Left lobe of liver (tissue), 2 donors: ENCODE results near the gene KDM8. TPM values are rescaled to one million over a fixed set of nuclear protein-coding genes. Genes with fewer than 3 reads are reported as not detected.
"Not testable (repeated sequence)": the region's sequence is repeated elsewhere in the genome, so short reads cannot be mapped to it uniquely, and the experiment has no call there.

ENCODE experiments used
- ATAC-seq: fragments of 200-7000 bp; cut with Tn5 transposase; one replicate; pipeline ENCODE4 v1.9.1; 2020; ENCODE audit warnings: mild to moderate bottlenecking, moderate library complexity
- DNase-seq: peaks from one replicate; pipeline ENCODE4 v3.0.0-alpha.2; 2020; ENCODE audit warnings: low spot score
- total RNA-seq: library from RNA; stranded (reverse); gene quantifications from one replicate; pipeline ENCODE4 v1.2.1, GENCODE V29; 2021
- donor health status: DM: no; HTN: no; CAD: no; lungs with moderate emphysema.
- donor health status: DM: no; HTN: yes; CAD: no.

Gene KDM8
- total RNA-seq, 1 donor from 2014 or later, result 73.7 TPM

GRCh38 chr16:27190316-27190871 is 12.9 kb upstream of the KDM8 start:
- ATAC-seq (no peak), DNase-seq (no peak)

GRCh38 chr16:27191352-27191924 is 11.9 kb upstream of the KDM8 start:
- no peak for ATAC-seq
- no peak for DNase-seq

DNA sequence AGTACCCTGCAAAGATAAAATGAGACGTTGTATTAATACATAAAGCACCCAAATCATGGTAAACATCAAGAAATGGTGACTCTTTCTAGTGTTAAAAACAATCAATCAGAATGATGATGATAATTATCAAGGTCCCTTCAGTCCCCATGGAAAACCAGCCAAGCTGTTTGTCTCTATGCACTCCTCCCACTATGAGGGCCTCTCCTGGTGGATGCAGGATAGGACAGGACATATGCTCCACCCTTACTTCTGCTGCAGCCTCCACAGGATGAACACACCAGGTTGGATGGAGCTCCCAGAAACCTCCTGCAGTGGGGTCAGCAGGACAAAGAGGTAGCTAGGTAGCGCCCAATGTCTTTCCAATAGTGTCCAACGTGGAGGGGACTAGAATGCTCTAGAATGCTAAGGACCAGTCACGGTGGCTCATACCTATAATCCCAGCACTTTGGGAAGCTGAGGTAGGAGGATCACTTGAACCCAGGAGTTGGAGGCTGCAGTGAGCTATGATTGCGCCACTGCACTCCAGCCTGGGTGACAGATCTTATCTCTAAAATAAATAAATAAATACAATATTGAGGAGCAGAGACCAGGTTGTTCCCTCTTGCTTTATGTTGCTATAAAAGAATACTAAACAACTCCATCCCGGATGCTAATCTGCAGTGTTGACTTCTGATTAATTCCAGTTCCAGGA is 9.9 kb upstream of the KDM8 start:
- DNase-seq, result no peak
- ATAC-seq, result no peak

DNA sequence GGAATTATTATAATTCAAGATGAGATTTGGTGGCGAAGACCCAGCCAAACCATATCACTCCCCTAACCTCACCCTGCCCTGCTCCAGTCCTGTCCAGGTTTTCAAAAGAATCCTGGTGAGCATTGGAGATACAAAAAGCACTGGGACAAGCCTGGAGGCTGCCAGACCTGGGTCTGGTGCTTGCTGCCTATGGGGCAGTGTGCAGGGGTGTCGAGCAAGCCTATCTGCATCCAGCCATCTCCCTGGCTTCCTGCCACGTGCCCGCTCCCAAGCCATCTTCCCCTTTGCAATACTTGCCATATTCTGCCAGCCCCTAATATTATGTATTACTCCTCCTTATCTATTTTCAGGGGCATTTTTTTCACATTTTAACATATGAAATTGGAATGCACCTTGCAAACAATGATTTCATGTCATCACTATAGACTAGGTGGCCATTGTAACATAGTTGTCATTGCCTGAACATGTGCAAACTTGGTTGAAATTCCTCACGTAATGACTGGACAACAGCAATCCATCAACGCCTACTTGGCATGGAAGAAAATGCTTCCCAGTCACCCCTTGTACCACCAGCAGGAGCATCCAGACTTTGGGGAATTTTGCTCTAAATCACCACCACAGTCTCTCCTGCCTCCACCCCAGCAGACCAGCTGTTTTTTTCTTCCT is 8.1 kb upstream of the KDM8 start:
- no peak for DNase-seq
- ATAC-seq, result no peak

DNA sequence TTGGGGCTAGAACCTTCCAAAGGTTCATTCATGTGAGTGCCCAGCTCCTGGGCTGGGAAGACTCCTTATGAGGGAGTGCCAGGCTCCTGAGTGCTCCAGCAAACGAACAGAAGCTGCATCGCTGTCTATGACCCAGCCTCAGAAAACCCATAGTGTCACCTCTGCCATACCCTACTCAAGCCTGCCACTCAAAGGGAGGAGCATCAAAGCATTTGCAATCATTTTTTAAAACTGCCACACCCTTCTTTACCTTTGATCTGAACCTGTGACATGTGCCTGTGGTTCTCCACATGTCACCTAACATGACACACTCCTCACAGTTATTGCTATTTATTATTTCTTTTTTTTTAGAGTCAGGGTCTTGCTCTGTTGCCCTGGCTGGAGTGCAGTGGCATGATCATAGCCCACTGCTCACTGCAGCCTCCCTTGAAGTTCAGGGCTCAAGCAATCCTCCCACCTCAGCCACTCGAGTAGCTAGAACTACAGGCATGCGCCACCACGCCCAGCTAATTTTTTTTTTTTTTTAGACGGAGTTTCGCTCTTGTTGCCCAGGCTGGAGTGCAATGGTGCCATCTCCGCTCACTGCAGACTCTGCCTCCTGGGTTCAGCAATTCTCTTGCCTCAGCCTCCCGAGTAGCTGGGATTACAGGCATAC is 7.3 kb upstream of the KDM8 start:
- DNase-seq, result no peak
- ATAC-seq, result no peak

- no peak for DNase-seq
- ATAC-seq, result no peak
Measured at GRCh38 chr16:27197004-27197403, 6.3 kb upstream of the KDM8 start.

- ATAC-seq (no peak), DNase-seq (no peak)
Measured at GRCh38 chr16:27198451-27199234, 4.7 kb upstream of the KDM8 start.

GRCh38 chr16:27199235-27199586 is 4.1 kb upstream of the KDM8 start:
- ATAC-seq, result no peak
- DNase-seq, result no peak

- no peak for ATAC-seq
- no peak for DNase-seq
Measured at GRCh38 chr16:27199736-27200135, 3.6 kb upstream of the KDM8 start.

DNA sequence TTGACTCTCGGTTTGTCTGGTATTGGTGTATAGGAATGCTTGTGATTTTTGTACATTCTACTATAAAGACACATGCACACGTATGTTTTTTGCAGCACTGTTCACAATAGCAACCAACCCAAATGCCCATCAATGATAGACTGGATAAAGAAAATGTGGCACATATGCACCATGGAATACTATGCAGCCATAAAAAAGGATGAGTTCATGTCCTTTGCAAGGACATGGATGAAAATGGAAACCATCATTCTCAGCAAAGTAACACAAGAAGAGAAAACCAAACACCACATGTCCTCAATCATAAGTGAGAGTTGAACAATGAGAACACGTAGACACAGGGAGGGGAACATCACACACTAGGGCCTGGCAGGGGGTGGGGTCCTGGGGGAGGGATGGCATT is 2.4 kb upstream of the KDM8 start:
- not testable (repeated sequence) for ATAC-seq, DNase-seq

GRCh38 chr16:27202923-27203506 is 311 bp upstream of the KDM8 start:
- DNase-seq (no peak), ATAC-seq (peak; percentile 84)

DNA sequence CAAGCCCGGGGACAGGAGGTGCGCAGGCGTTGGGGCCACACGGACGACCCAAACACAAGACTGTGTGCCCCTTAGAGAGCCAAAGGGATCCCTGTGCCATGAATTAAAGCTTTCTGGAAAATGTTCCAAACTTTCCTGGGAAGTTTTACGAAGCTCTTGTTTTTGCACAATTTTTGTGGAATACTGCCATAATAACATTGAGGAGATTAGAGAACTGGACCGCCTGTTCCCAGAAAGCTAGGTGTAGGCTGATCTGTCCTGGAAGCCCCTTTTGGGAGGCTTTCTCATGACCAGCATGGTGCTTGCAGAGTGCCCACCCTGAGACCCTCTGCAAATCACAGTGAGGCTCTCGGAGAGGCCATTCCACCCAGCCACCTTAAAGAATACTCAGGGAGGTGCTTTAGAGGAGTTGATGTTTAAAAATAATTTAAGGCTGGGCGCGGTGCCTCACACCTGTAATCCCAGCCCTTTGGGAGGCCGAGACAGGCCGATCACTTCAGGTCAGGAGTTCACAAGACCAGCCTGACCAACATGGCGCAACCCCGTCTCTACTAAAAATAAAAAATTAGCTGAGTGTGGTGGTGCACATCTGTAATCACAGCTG is 1.1 kb downstream of the KDM8 start:
- ATAC-seq (peak; percentile 31), DNase-seq (peak; percentile 59)

- no peak for ATAC-seq
Measured at GRCh38 chr16:27205423-27206065, 2.2 kb downstream of the KDM8 start.

DNA sequence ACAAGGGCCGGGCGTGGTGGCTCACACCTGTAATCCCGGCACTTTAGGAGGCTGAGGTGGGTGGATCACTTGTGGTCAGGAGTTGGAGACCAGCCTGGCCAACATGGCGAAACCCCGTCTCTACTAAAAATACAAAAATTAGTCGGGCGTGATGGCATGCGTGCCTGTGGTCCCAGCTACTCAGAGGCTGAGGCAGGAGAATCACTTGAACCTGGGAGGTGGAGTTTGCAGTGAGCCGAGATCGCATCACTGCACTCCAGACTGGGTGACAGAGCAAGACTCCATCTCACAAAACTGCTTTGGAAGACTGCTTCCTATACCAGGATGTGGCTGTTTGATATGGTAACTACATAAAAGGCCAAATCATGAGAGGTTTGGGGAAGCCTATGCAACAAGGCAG is 3.8 kb downstream of the KDM8 start:
- ATAC-seq, DNase-seq: not testable (repeated sequence)

More at GRCh38 chr16:27205423-27206065, 2.2 kb downstream of the KDM8 start:
- DNase-seq, result no peak

- no peak for ATAC-seq
- DNase-seq, result no peak
Measured at GRCh38 chr16:27208081-27208680, 4.9 kb downstream of the KDM8 start.

DNA sequence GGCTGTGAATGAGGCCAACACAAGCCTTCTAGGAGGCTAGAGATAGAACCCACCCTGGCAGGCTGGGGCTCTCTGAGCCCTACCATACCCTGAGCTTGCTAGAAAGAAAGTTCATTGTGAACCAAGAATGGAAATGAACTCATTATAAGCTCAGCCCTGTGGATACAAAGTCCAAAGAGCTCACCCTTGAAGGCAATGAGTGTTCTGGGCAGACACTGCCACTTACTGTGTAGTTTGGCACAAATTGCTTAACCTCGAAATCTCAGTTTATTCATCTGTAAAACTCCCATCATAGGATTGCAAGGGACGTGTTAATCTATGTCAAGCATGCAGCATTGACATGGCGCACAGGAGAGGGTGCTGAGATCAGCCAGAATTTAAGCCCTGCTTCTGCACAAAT is 5.5 kb downstream of the KDM8 start:
- DNase-seq (peak; percentile 72), ATAC-seq (peak; percentile 67)

DNA sequence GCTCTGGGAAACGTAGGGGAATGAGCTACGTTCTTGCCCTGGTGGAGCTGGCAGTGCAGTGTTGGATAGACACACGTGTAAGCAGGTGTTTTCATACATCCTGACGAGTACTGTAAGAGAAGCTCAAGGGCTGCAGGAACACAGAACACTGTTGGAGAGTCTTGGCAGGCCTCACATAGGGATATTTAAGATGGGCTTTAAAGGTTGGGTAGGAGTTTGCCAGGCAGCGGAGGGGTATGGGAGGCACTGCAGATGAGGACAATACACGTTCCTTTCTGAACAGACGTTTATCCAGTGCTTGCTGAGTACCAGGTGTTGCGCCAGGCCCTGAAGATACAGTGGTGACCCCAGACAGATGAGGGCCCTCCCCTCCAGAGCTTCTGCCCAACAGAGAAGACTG is 6.3 kb downstream of the KDM8 start:
- DNase-seq (no peak), ATAC-seq (no peak)

- ATAC-seq (no peak), DNase-seq (no peak)
Measured at GRCh38 chr16:27210174-27210573, 6.8 kb downstream of the KDM8 start.

DNA sequence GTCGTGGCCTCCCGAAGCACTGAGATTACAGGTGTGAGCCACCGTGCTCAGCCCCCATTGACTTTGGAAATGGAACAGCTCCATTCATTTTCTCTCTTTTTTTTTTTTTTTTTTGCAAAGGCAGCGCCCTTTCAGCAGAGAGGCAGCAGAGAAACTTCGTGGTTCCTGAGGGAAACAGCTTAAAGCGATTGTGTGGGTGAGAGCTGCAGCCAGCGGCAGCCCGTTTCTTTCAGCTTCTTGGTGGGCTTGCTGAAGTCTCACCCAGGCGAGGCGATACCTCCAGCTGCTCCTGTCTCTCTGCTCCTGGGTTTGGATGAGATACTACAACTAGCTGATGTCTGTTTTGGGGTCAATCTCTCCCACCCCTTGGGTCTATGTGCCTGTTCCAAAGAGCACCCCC is 7.7 kb downstream of the KDM8 start:
- DNase-seq (no peak), ATAC-seq (no peak)
